Neural cell (in vitro differentiated cells): ENCODE measurements around the gene ZNF500. TPM values are rescaled to one million over a fixed set of nuclear protein-coding genes. Genes with fewer than 3 reads are reported as not detected.

ENCODE experiments used
- H2AFZ ChIP-seq: fragments of 200-600, 300-800 bp; sonication (generic), shearing (Covaris generic); 2 replicates; pipeline ENCODE4 v1.6.0; 2014; ENCODE audit warnings: low read depth, mild to moderate bottlenecking, antibody characterized with exemption, low read length, moderate library complexity
- H3F3A ChIP-seq: fragments of 200-600 bp; shearing (Covaris generic); 2 replicates; pipeline ENCODE4 v1.6.1; 2016; ENCODE audit warnings: mild to moderate bottlenecking, moderate library complexity, mixed read lengths, antibody characterized with exemption, low read length; ENCODE audit not compliant: insufficient read depth, poor library complexity, severe bottlenecking
- H3K27ac ChIP-seq: fragments of 200-600, 300-800 bp; sonication (generic), shearing (Covaris generic); 2 replicates; pipeline ENCODE4 v1.5.1; 2014; ENCODE audit warnings: mild to moderate bottlenecking, low read length, moderate library complexity
- H3K27me3 ChIP-seq: fragments of 300-800, 200-600 bp; sonication (generic), shearing (Covaris generic); 2 replicates; pipeline ENCODE4 v1.6.0; 2014; ENCODE audit warnings: mild to moderate bottlenecking, low read depth, low read length, moderate library complexity; ENCODE audit not compliant: insufficient read depth
- H3K36me3 ChIP-seq: fragments of 300-800, 200-600 bp; sonication (generic), shearing (Covaris generic); 2 replicates; pipeline ENCODE4 v1.5.1; 2014; ENCODE audit warnings: mild to moderate bottlenecking, antibody characterized with exemption, low read length, moderate library complexity; ENCODE audit not compliant: insufficient read depth
- H3K4me2 ChIP-seq: fragments of 300-800, 200-600 bp; sonication (generic), shearing (Covaris generic); 2 replicates; pipeline ENCODE4 v1.6.0; 2014; ENCODE audit warnings: mild to moderate bottlenecking, low read length
- H3K4me3 ChIP-seq: fragments of 300-800, 200-600 bp; sonication (generic), shearing (Covaris generic); 2 replicates; pipeline ENCODE4 v1.5.1; 2014; ENCODE audit warnings: mild to moderate bottlenecking, low read length, moderate library complexity
- H3K79me2 ChIP-seq: fragments of 200-600 bp; shearing (Covaris generic); replicated peaks from 2 replicates; pipeline ENCODE4 v1.6.0; 2014; ENCODE audit warnings: mild to moderate bottlenecking, low read length, moderate library complexity; ENCODE audit not compliant: insufficient read depth
- H3K9ac ChIP-seq: fragments of 300-800, 200-600 bp; sonication (generic), shearing (Covaris generic); 2 replicates; pipeline ENCODE4 v1.6.1; 2016; ENCODE audit warnings: mild to moderate bottlenecking, low read length, mixed read lengths
- H3K9me2 ChIP-seq: fragments of 200-600 bp; shearing (Covaris generic); 2 replicates; pipeline ENCODE4 v1.6.1; 2016; ENCODE audit warnings: mild to moderate bottlenecking, low read length, mixed read lengths; ENCODE audit not compliant: insufficient read depth
- H3K9me3 ChIP-seq: fragments of 200-600, 300-800 bp; sonication (generic), shearing (Covaris generic); 2 replicates; pipeline ENCODE4 v1.6.1; 2016; ENCODE audit warnings: mild to moderate bottlenecking, mixed run types, low read length, moderate library complexity, mixed read lengths
- H4K20me1 ChIP-seq: fragments of 200-600 bp; shearing (Covaris generic); 2 replicates; pipeline ENCODE4 v1.6.1; 2016; ENCODE audit warnings: mild to moderate bottlenecking, mixed run types; ENCODE audit not compliant: insufficient read depth
- CTCF ChIP-seq: fragments of 450-650 bp; IDR thresholded peaks from 2 replicates; pipeline ENCODE4 v1.5.1; 2014; ENCODE audit warnings: antibody characterized with exemption, mild to moderate bottlenecking, moderate library complexity; ENCODE audit not compliant: poor library complexity, severe bottlenecking
- EP300 ChIP-seq: fragments of 450-650 bp; conservative IDR thresholded peaks from 2 replicates; pipeline ENCODE4 v1.6.1; 2014; ENCODE audit warnings: antibody characterized with exemption, mild to moderate bottlenecking, moderate library complexity; ENCODE audit not compliant: poor library complexity, severe bottlenecking
- EZH2 ChIP-seq: fragments of 200-600, 300-800 bp; shearing (Covaris generic), sonication (generic); IDR thresholded peaks from 2 replicates; pipeline ENCODE4 v1.6.1; 2014; ENCODE audit warnings: antibody characterized with exemption, low read length, borderline replicate concordance, mild to moderate bottlenecking; ENCODE audit not compliant: insufficient read depth, poor library complexity, severe bottlenecking
- MXI1 ChIP-seq: fragments of 450-650 bp; conservative IDR thresholded peaks from 2 replicates; pipeline ENCODE4 v1.6.1; 2014; ENCODE audit warnings: antibody characterized with exemption, mild to moderate bottlenecking; ENCODE audit not compliant: poor library complexity, severe bottlenecking
- POLR2AphosphoS5 ChIP-seq: IDR thresholded peaks from 2 replicates; pipeline ENCODE4 v1.6.1; 2012
- RAD21 ChIP-seq: fragments of 450-650 bp; conservative IDR thresholded peaks from 2 replicates; pipeline ENCODE4 v1.6.1; 2014; ENCODE audit warnings: antibody characterized with exemption, mild to moderate bottlenecking, moderate library complexity
- REST ChIP-seq: IDR thresholded peaks from 2 replicates; pipeline ENCODE4 v1.6.1; 2012; ENCODE audit warnings: borderline replicate concordance
- SMC3 ChIP-seq: fragments of 450-650 bp; conservative IDR thresholded peaks from 2 replicates; pipeline ENCODE4 v1.6.1; 2014; ENCODE audit warnings: antibody characterized with exemption, mild to moderate bottlenecking, moderate library complexity; ENCODE audit not compliant: poor library complexity
- TAF1 ChIP-seq: IDR thresholded peaks from 2 replicates; pipeline ENCODE4 v1.6.1; 2012; ENCODE audit warnings: low read depth
- polyA plus RNA-seq: library from polyadenylated mRNA; depleted of rRNA; stranded (reverse); fragments of >200 nt; gene quantifications from 2 replicates; pipeline ENCODE4 v1.2.3, GENCODE V29; 2014

The ZNF500 gene
- polyA plus RNA-seq, 1 donor from 2014 or later = 16.0 TPM

- no peaks in the 10 kb centered on the region for H4K20me1 ChIP-seq
- H3K79me2 ChIP-seq = no peaks in the 10 kb centered on the region
- no peaks in the 10 kb centered on the region for H3F3A ChIP-seq
- no peaks in the 10 kb centered on the region for H3K27me3 ChIP-seq
- no peak for TF ChIP-seq POLR2AphosphoS5
- TF ChIP-seq SMC3 = no peak
- no peak for TF ChIP-seq RAD21
- TF ChIP-seq MXI1 = no peak
- TF ChIP-seq CTCF = no peak
- TF ChIP-seq TAF1 = no peak
- no peak for TF ChIP-seq REST
- no peak for TF ChIP-seq EP300
- no peak for TF ChIP-seq EZH2
- H3K9me2 ChIP-seq = no peaks in the 10 kb centered on the region
- no peak overlapping the region for H3K27ac ChIP-seq
- no peak overlapping the region for H3K9ac ChIP-seq
- H2AFZ ChIP-seq = no peak overlapping the region
- H3K36me3 ChIP-seq = no peaks in the 10 kb centered on the region
- no peak overlapping the region for H3K4me3 ChIP-seq
- no peak overlapping the region for H3K4me2 ChIP-seq
- no peaks in the 10 kb centered on the region for H3K9me3 ChIP-seq
Observed at GRCh38 chr16:4772351-4772750, 5.4 kb upstream of the ZNF500 start.

GRCh38 chr16:4771646-4772045, 4.7 kb upstream of the ZNF500 start:
- Histone ChIP-seq H4K20me1 (no peaks in the 10 kb centered on the region), H2AFZ (no peak overlapping the region)

More at GRCh38 chr16:4771646-4772045, 4.7 kb upstream of the ZNF500 start:
- Histone ChIP-seq H3F3A (no peaks in the 10 kb centered on the region), H3K9ac (no peak overlapping the region), H3K4me3 (no peak overlapping the region), H3K36me3 (no peaks in the 10 kb centered on the region), H3K9me3 (no peaks in the 10 kb centered on the region), H3K27ac (no peak overlapping the region), H3K4me2 (no peak overlapping the region), H3K27me3 (no peaks in the 10 kb centered on the region), H3K9me2 (no peaks in the 10 kb centered on the region), H3K79me2 (peaks cover 3% of the 10 kb centered on the region)
- TF ChIP-seq SMC3 (no peak), EP300 (no peak), CTCF (no peak), MXI1 (no peak), EZH2 (no peak), RAD21 (no peak), REST (no peak), TAF1 (no peak), POLR2AphosphoS5 (no peak)
